T-helper 17 cell (primary cell): ENCODE results near the gene CXCL1. TPM values are rescaled to one million over a fixed set of nuclear protein-coding genes. Genes with fewer than 3 reads are reported as not detected.

Experiments used
- ATAC-seq: fragments of 150-1000 bp; cut with Tn5 transposase; 2 replicates; pipeline ENCODE4 v1.10.0; 2021; ENCODE audit warnings: mild to moderate bottlenecking, moderate library complexity
- DNase-seq, 3 donors: peaks; one replicate each; pipeline versions ENCODE4 v3.0.0 to v3.0.0-alpha.2; 2020 to 2021
- H3K9me3 ChIP-seq: one replicate; pipeline ENCODE4 v1.7.0; 2013; ENCODE audit warnings: low read length, mild to moderate bottlenecking; ENCODE audit not compliant: control insufficient read depth, poor library complexity, severe bottlenecking
- H3K27ac Mint-ChIP-seq: one replicate; pipeline ENCODE4 v1.8.0; 2022; ENCODE audit warnings: mild to moderate bottlenecking, moderate library complexity, mixed read lengths
- H3K27me3 Mint-ChIP-seq: one replicate; pipeline ENCODE4 v1.8.0; 2022; ENCODE audit warnings: mixed read lengths
- H3K36me3 Mint-ChIP-seq: one replicate; pipeline ENCODE4 v1.8.0; 2022; ENCODE audit warnings: low read depth, mixed read lengths
- H3K4me1 Mint-ChIP-seq: one replicate; pipeline ENCODE4 v1.8.0; 2022; ENCODE audit warnings: mild to moderate bottlenecking, mixed read lengths
- H3K4me3 Mint-ChIP-seq: one replicate; pipeline ENCODE4 v1.8.0; 2022; ENCODE audit warnings: mild to moderate bottlenecking, moderate library complexity, mixed read lengths
- total RNA-seq, 4 donors: library from RNA in 2 of 4; stranded (reverse) in 2 of 4; gene quantifications; one replicate each; pipeline ENCODE4 v1.2.3 and lab custom pipeline; 2022 to 2026

Gene CXCL1
- total RNA-seq, 2 donors from 2014 or later: 0.31 TPM; not detected in 1

- Mint-ChIP-seq H3K36me3 (no peaks in the 10 kb centered on the region), H3K27ac (no peak overlapping the region), H3K27me3 (peaks cover 13% of the 10 kb centered on the region), H3K4me3 (no peak overlapping the region), H3K4me1 (peaks cover 2% of the 10 kb centered on the region)
- H3K9me3 ChIP-seq: no peaks in the 10 kb centered on the region
- no peak for ATAC-seq
- DNase-seq: no peak
Measured at GRCh38 chr4:73872316-73873108, 3.3 kb downstream of the CXCL1 start.

- H3K27ac Mint-ChIP-seq: no peak overlapping the region
- DNase-seq: no peak
- no peaks in the 10 kb centered on the region for H3K27me3 Mint-ChIP-seq
- no peak for ATAC-seq
- H3K9me3 ChIP-seq: no peaks in the 10 kb centered on the region
- H3K4me3 Mint-ChIP-seq: no peak overlapping the region
- H3K4me1 Mint-ChIP-seq: peaks cover 2% of the 10 kb centered on the region
- no peaks in the 10 kb centered on the region for H3K36me3 Mint-ChIP-seq
Measured at GRCh38 chr4:73874386-73874785, 5.2 kb downstream of the CXCL1 start.

- Mint-ChIP-seq H3K4me3 (no peak overlapping the region), H3K36me3 (no peaks in the 10 kb centered on the region), H3K27ac (no peak overlapping the region), H3K4me1 (no peaks in the 10 kb centered on the region), H3K27me3 (no peaks in the 10 kb centered on the region)
- DNase-seq (no peak), ATAC-seq (no peak)
- no peaks in the 10 kb centered on the region for H3K9me3 ChIP-seq
Measured at GRCh38 chr4:73875401-73875800, 6.2 kb downstream of the CXCL1 start.

GRCh38 chr4:73883306-73883705 is 14.1 kb downstream of the CXCL1 start:
- Mint-ChIP-seq H3K27ac (no peak overlapping the region), H3K36me3 (no peaks in the 10 kb centered on the region)
- no peak for DNase-seq

GRCh38 chr4:73885574-73886267 is 16.5 kb downstream of the CXCL1 start:
- no peak for DNase-seq
- no peaks in the 10 kb centered on the region for H3K9me3 ChIP-seq
- ATAC-seq: no peak
- Mint-ChIP-seq H3K36me3 (no peaks in the 10 kb centered on the region), H3K27ac (no peak overlapping the region), H3K4me1 (no peaks in the 10 kb centered on the region), H3K4me3 (no peak overlapping the region), H3K27me3 (peaks cover 7% of the 10 kb centered on the region)

More at GRCh38 chr4:73883306-73883705, 14.1 kb downstream of the CXCL1 start:
- H3K27me3 Mint-ChIP-seq: peaks cover 7% of the 10 kb centered on the region
- H3K4me3 Mint-ChIP-seq: no peak overlapping the region
- no peak for ATAC-seq
- H3K4me1 Mint-ChIP-seq: no peaks in the 10 kb centered on the region
- no peaks in the 10 kb centered on the region for H3K9me3 ChIP-seq

GRCh38 chr4:73891326-73891725 is 22.1 kb downstream of the CXCL1 start:
- no peaks in the 10 kb centered on the region for H3K9me3 ChIP-seq
- ATAC-seq (no peak), DNase-seq (no peak)
- H3K27me3 Mint-ChIP-seq: no peaks in the 10 kb centered on the region
- H3K36me3 Mint-ChIP-seq: no peaks in the 10 kb centered on the region
- no peaks in the 10 kb centered on the region for H3K4me1 Mint-ChIP-seq
- no peak overlapping the region for H3K4me3 Mint-ChIP-seq
- no peak overlapping the region for H3K27ac Mint-ChIP-seq

GRCh38 chr4:73891739-73892405 is 22.7 kb downstream of the CXCL1 start:
- H3K4me3 Mint-ChIP-seq: no peak overlapping the region

GRCh38 chr4:73892966-73893365 is 23.8 kb downstream of the CXCL1 start:
- H3K36me3 Mint-ChIP-seq: no peaks in the 10 kb centered on the region

More at GRCh38 chr4:73891739-73892405, 22.7 kb downstream of the CXCL1 start:
- Mint-ChIP-seq H3K27me3 (no peaks in the 10 kb centered on the region), H3K36me3 (no peaks in the 10 kb centered on the region), H3K4me1 (no peaks in the 10 kb centered on the region), H3K27ac (no peak overlapping the region)
- DNase-seq (no peak), ATAC-seq (no peak)
- no peaks in the 10 kb centered on the region for H3K9me3 ChIP-seq

GRCh38 chr4:73894001-73894400 is 24.8 kb downstream of the CXCL1 start:
- DNase-seq (no peak), ATAC-seq (no peak)
- H3K4me3 Mint-ChIP-seq: no peak overlapping the region
- no peak overlapping the region for H3K27ac Mint-ChIP-seq
- no peaks in the 10 kb centered on the region for H3K9me3 ChIP-seq
- no peaks in the 10 kb centered on the region for H3K4me1 Mint-ChIP-seq
- H3K27me3 Mint-ChIP-seq: no peaks in the 10 kb centered on the region
- H3K36me3 Mint-ChIP-seq: no peaks in the 10 kb centered on the region

More at GRCh38 chr4:73892966-73893365, 23.8 kb downstream of the CXCL1 start:
- no peaks in the 10 kb centered on the region for H3K9me3 ChIP-seq
- H3K27ac Mint-ChIP-seq: no peak overlapping the region
- H3K27me3 Mint-ChIP-seq: no peaks in the 10 kb centered on the region
- no peaks in the 10 kb centered on the region for H3K4me1 Mint-ChIP-seq
- DNase-seq (no peak), ATAC-seq (no peak)
- H3K4me3 Mint-ChIP-seq: no peak overlapping the region

- Mint-ChIP-seq H3K4me3 (no peak overlapping the region), H3K36me3 (no peaks in the 10 kb centered on the region), H3K27ac (no peak overlapping the region), H3K27me3 (no peaks in the 10 kb centered on the region), H3K4me1 (no peaks in the 10 kb centered on the region)
- no peak for ATAC-seq
- DNase-seq: no peak
- H3K9me3 ChIP-seq: no peaks in the 10 kb centered on the region
Measured at GRCh38 chr4:73895201-73896175, 26.3 kb downstream of the CXCL1 start.

- Mint-ChIP-seq H3K4me3 (no peak overlapping the region), H3K27ac (no peak overlapping the region), H3K36me3 (no peaks in the 10 kb centered on the region), H3K27me3 (no peaks in the 10 kb centered on the region), H3K4me1 (no peaks in the 10 kb centered on the region)
- DNase-seq (no peak), ATAC-seq (no peak)
- no peaks in the 10 kb centered on the region for H3K9me3 ChIP-seq
Measured at GRCh38 chr4:73896416-73896815, 27.2 kb downstream of the CXCL1 start.

GRCh38 chr4:73897380-73898136 is 28.4 kb downstream of the CXCL1 start:
- Mint-ChIP-seq H3K36me3 (no peaks in the 10 kb centered on the region), H3K4me1 (no peaks in the 10 kb centered on the region), H3K27ac (no peak overlapping the region), H3K4me3 (no peak overlapping the region), H3K27me3 (no peaks in the 10 kb centered on the region)
- DNase-seq (no peak), ATAC-seq (no peak)
- H3K9me3 ChIP-seq: no peaks in the 10 kb centered on the region
